CD4-positive, alpha-beta memory T cell (primary cell): Measurements from ENCODE around the gene PLEKHH2. TPM values are rescaled to one million over a fixed set of nuclear protein-coding genes. Genes with fewer than 3 reads are reported as not detected.

Experiments
- CTCF ChIA-PET: fragments of 350-600 bp; sonication (Branson Sonifier 250); formaldehyde crosslinking; loops from one replicate; lab custom pipeline; 2021; ENCODE audit warnings: inconsistent platforms; ENCODE audit not compliant: partially characterized antibody; lab: Charles Lee
- POLR2A ChIA-PET: fragments of 350-600 bp; sonication (Branson Sonifier 250); formaldehyde crosslinking; loops from one replicate; lab custom pipeline; 2021; ENCODE audit not compliant: partially characterized antibody; lab: Charles Lee
- DNase-seq, 5 donors: peaks; one replicate each; pipeline versions ENCODE4 v3.0.0 to v3.0.0-alpha.2; 2020 to 2022; ENCODE audit warnings: mixed read lengths in 1 of 5
- H3K27ac ChIP-seq: one replicate; pipeline ENCODE4 v1.7.0; 2013; ENCODE audit warnings: low read depth, low read length
- H3K27me3 ChIP-seq: 2 replicates; pipeline ENCODE4 v1.7.0; 2013; ENCODE audit warnings: mild to moderate bottlenecking, low read length, moderate library complexity; ENCODE audit not compliant: insufficient read depth
- H3K36me3 ChIP-seq: 2 replicates; pipeline ENCODE4 v1.7.0; 2013; ENCODE audit warnings: mild to moderate bottlenecking, low read length, moderate library complexity; ENCODE audit not compliant: insufficient read depth
- H3K4me1 ChIP-seq: 2 replicates; pipeline ENCODE4 v1.7.0; 2013; ENCODE audit warnings: mild to moderate bottlenecking, low read length, moderate library complexity; ENCODE audit not compliant: insufficient read depth
- H3K4me3 ChIP-seq, 2 donors: one replicate each; pipeline ENCODE4 v1.7.0; 2013; ENCODE audit warnings: low read length in 2 of 2, mild to moderate bottlenecking in 1 of 2
- H3K9me3 ChIP-seq, 2 donors: one replicate each; pipeline ENCODE4 v1.7.0; 2013; ENCODE audit warnings: low read length in 2 of 2, control low read depth in 1 of 2; ENCODE audit not compliant: control insufficient read depth in 1 of 2
- H3K27ac Mint-ChIP-seq, 7 donors: one replicate each; pipeline ENCODE4 v1.8.0; 2020 to 2021; ENCODE audit warnings: mixed read lengths in 7 of 7, mild to moderate bottlenecking in 6 of 7, inconsistent platforms in 3 of 7, moderate library complexity in 3 of 7
- H3K27me3 Mint-ChIP-seq, 2 donors: one replicate each; pipeline ENCODE4 v1.8.0; 2020 to 2021; ENCODE audit warnings: mixed read lengths in 2 of 2
- H3K36me3 Mint-ChIP-seq, 2 donors: one replicate each; pipeline ENCODE4 v1.8.0; 2020 to 2021; ENCODE audit warnings: mixed read lengths in 2 of 2, inconsistent platforms in 1 of 2, mild to moderate bottlenecking in 1 of 2
- H3K4me1 Mint-ChIP-seq, 4 donors: one replicate each; pipeline ENCODE4 v1.8.0; 2020 to 2021; ENCODE audit warnings: mixed read lengths in 4 of 4, mild to moderate bottlenecking in 1 of 4
- H3K4me3 Mint-ChIP-seq, 8 donors: one replicate each; pipeline ENCODE4 v1.8.0; 2020 to 2021; ENCODE audit warnings: mixed read lengths in 8 of 8, mild to moderate bottlenecking in 7 of 8, moderate library complexity in 6 of 8, inconsistent platforms in 3 of 8
- H3K9me3 Mint-ChIP-seq, 8 donors: one replicate each; pipeline ENCODE4 v1.8.0; 2020 to 2021; ENCODE audit warnings: mixed read lengths in 8 of 8, mild to moderate bottlenecking in 5 of 8, inconsistent platforms in 3 of 8, moderate library complexity in 1 of 8
- intact Hi-C: fragments of 100-400 bp; cut with micrococcal nuclease; formaldehyde crosslinking; loops from one replicate; pipeline ENCODE4 v1.15.1; 2023
- polyA plus RNA-seq, 2 donors: library from polyadenylated mRNA; unstranded; fragments of 300-500 nt; fragmentation: Illumina TruSeq; gene quantifications; one replicate each; pipeline ENCODE4 v1.2.3, GENCODE V29; 2021
- total RNA-seq, 2 experiments: library from RNA; stranded (reverse); gene quantifications; one replicate each; pipeline ENCODE4 v1.2.3, GENCODE V29; 2021

The PLEKHH2 gene
- total and polyA plus RNA-seq, 4 experiments from 2014 or later: 1.2 TPM; not detected in 2

DNA sequence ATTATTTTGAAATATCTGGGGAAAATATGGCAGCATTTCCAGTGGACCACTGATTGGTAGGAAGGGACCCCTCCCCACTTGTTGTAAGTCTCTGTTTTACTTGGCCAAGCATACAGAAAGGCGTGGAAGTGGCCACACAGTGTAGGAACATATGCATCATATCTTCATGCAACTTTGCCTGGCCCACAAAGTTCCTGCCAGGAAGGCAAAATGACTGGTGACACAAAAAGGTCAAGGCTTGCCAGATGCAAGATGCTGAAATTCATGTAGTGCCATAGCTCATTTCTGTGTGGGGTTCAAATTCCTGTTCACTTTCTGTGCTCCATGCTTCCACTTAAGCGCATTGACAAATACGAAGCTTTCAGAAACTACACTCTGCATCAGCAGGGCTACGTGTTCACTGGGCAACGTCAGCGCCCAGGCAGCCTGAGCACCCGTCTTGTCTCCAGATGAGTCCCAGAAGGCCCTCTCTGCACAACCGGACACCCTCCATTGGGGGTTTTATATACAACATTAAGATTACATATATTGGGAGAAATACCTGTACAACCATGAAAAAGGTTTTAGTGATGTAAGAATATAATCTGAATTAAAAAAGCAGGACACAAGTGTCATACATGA lies 140.4 kb downstream of the PLEKHH2 start:
- ChIA-PET CTCF (no interaction called here), POLR2A (no interaction called here)
- peaks cover 12% of the 10 kb centered on the region for H3K4me1 ChIP-seq
- H3K9me3 ChIP-seq: no peaks in the 10 kb centered on the region
- H3K4me3 ChIP-seq: no peak overlapping the region
- Mint-ChIP-seq H3K4me1 (peaks cover 7 to 13% (median 11%) of the 10 kb centered on the region in 4 donors), H3K9me3 (no peaks in the 10 kb centered on the region), H3K36me3 (peaks cover 2 to 7% of the 10 kb centered on the region in 2 donors), H3K4me3 (no peak overlapping the region), H3K27ac (no peak overlapping the region), H3K27me3 (no peaks in the 10 kb centered on the region)
- intact Hi-C loops: loop anchor here (10.0 kb wide), 1 partner anchor 143 kb away; the partner anchor contains the start of gene PLEKHH2
- DNase-seq: no peak
- no peak overlapping the region for H3K27ac ChIP-seq
- H3K27me3 ChIP-seq: no peaks in the 10 kb centered on the region
- no peaks in the 10 kb centered on the region for H3K36me3 ChIP-seq

- no peak overlapping the region for H3K27ac ChIP-seq
- Mint-ChIP-seq H3K9me3 (no peaks in the 10 kb centered on the region), H3K4me3 (no peak overlapping the region), H3K36me3 (peaks cover 2 to 7% of the 10 kb centered on the region in 2 donors), H3K27ac (no peak overlapping the region), H3K27me3 (no peaks in the 10 kb centered on the region), H3K4me1 (peaks cover 7 to 13% (median 11%) of the 10 kb centered on the region in 4 donors)
- intact Hi-C loops: loop anchor here (10.0 kb wide), 1 partner anchor 143 kb away; the partner anchor contains the start of gene PLEKHH2
- no peak overlapping the region for H3K4me3 ChIP-seq
- H3K27me3 ChIP-seq: no peaks in the 10 kb centered on the region
- POLR2A ChIA-PET: no interaction called here
- DNase-seq: no peak
- H3K36me3 ChIP-seq: no peaks in the 10 kb centered on the region
- CTCF ChIA-PET: no interaction called here
- H3K4me1 ChIP-seq: peaks cover 12% of the 10 kb centered on the region
- no peaks in the 10 kb centered on the region for H3K9me3 ChIP-seq
Observed at GRCh38 chr2:43778233-43778632, 141.2 kb downstream of the PLEKHH2 start.

GRCh38 chr2:43787895-43788294 lies 150.8 kb downstream of the PLEKHH2 start:
- H3K4me3 ChIP-seq: no peak overlapping the region
- intact Hi-C loops: no loop called here
- no peaks in the 10 kb centered on the region for H3K27me3 Mint-ChIP-seq
- no peak overlapping the region for H3K27ac ChIP-seq
- H3K4me3 Mint-ChIP-seq: no peak overlapping the region
- DNase-seq: no peak
- peaks cover 4 to 12% of the 10 kb centered on the region in 2 donors for H3K36me3 Mint-ChIP-seq
- H3K27ac Mint-ChIP-seq: no peak overlapping the region
- ChIA-PET POLR2A (no interaction called here), CTCF (no interaction called here)
- H3K4me1 Mint-ChIP-seq: no peaks in the 10 kb centered on the region
- no peaks in the 10 kb centered on the region for H3K4me1 ChIP-seq
- no peaks in the 10 kb centered on the region for H3K9me3 Mint-ChIP-seq
- no peaks in the 10 kb centered on the region for H3K36me3 ChIP-seq
- H3K9me3 ChIP-seq: no peaks in the 10 kb centered on the region
- H3K27me3 ChIP-seq: no peaks in the 10 kb centered on the region

DNA sequence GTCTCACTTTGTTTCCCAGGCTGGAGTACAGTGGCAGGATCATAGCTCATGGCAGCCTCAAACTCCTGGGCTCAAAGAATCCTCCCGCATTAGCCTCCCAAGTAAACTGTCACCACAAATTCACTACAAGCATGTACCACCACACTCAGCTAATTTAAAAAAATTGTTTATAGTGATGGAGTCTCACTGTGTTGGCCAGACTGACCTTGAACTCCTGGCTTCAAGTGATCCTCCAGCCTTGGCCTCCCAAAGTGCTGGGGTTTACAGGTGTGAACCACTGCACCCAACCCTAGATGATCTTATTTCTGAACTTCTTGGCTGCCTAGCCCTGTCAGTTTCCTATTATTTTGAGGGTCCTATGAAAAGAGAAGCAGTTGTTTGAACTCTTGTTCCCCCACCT lies 151.6 kb downstream of the PLEKHH2 start:
- CTCF ChIA-PET: no interaction called here
- peaks cover 4 to 14% of the 10 kb centered on the region in 2 donors for H3K36me3 Mint-ChIP-seq

DNA sequence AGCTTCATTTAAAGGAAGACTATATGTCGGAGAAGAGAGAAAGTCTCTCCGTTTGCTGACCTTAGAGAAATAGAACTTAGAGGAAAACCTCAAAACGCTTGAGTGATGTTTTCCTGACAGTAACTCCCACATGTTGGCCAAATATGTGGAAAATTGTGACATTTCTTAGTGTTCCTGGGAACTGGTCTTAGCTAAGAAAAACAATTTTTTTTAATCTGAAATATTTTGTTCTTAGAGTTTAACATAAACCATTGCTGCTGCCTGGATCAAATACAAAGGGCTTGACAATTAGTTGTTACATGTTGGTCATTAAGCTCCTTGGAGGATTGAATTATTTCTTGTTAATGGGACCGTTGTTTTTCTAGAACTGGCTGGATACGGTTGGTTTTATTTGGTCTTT lies 153.1 kb downstream of the PLEKHH2 start:
- CTCF ChIA-PET: no interaction called here

More for the DNA sequence above, 151.6 kb downstream of the PLEKHH2 start:
- no peaks in the 10 kb centered on the region for H3K36me3 ChIP-seq
- H3K4me1 Mint-ChIP-seq: no peaks in the 10 kb centered on the region
- no peaks in the 10 kb centered on the region for H3K9me3 Mint-ChIP-seq
- no peak overlapping the region for H3K27ac Mint-ChIP-seq
- no peak overlapping the region for H3K27ac ChIP-seq
- no peak overlapping the region for H3K4me3 Mint-ChIP-seq
- no peak for DNase-seq
- no peak overlapping the region for H3K4me3 ChIP-seq
- intact Hi-C loops: no loop called here
- no peaks in the 10 kb centered on the region for H3K9me3 ChIP-seq
- POLR2A ChIA-PET: no interaction called here
- H3K27me3 ChIP-seq: no peaks in the 10 kb centered on the region
- H3K27me3 Mint-ChIP-seq: no peaks in the 10 kb centered on the region
- H3K4me1 ChIP-seq: no peaks in the 10 kb centered on the region

GRCh38 chr2:43791035-43791765 lies 154.1 kb downstream of the PLEKHH2 start:
- CTCF ChIA-PET: no interaction called here

More for the DNA sequence above, 153.1 kb downstream of the PLEKHH2 start:
- H3K4me1 Mint-ChIP-seq: no peaks in the 10 kb centered on the region
- no peaks in the 10 kb centered on the region for H3K27me3 ChIP-seq
- no peaks in the 10 kb centered on the region for H3K36me3 ChIP-seq
- H3K9me3 ChIP-seq: no peaks in the 10 kb centered on the region
- H3K27ac ChIP-seq: no peak overlapping the region
- intact Hi-C loops: no loop called here
- H3K4me1 ChIP-seq: no peaks in the 10 kb centered on the region
- POLR2A ChIA-PET: no interaction called here
- H3K9me3 Mint-ChIP-seq: no peaks in the 10 kb centered on the region
- no peak overlapping the region for H3K27ac Mint-ChIP-seq
- H3K4me3 ChIP-seq: no peak overlapping the region
- DNase-seq: no peak
- no peaks in the 10 kb centered on the region for H3K27me3 Mint-ChIP-seq
- H3K4me3 Mint-ChIP-seq: no peak overlapping the region
- peaks cover 9 to 24% of the 10 kb centered on the region in 2 donors for H3K36me3 Mint-ChIP-seq

GRCh38 chr2:43792653-43793052 lies 155.6 kb downstream of the PLEKHH2 start:
- Mint-ChIP-seq H3K9me3 (no peaks in the 10 kb centered on the region), H3K27ac (no peak overlapping the region), H3K36me3 (peaks cover 11 to 29% of the 10 kb centered on the region in 2 donors), H3K4me3 (no peak overlapping the region), H3K4me1 (no peaks in the 10 kb centered on the region), H3K27me3 (no peaks in the 10 kb centered on the region)
- H3K27me3 ChIP-seq: no peaks in the 10 kb centered on the region
- H3K4me3 ChIP-seq: no peak overlapping the region
- intact Hi-C loops: no loop called here
- no peaks in the 10 kb centered on the region for H3K4me1 ChIP-seq
- CTCF ChIA-PET: no interaction called here
- H3K36me3 ChIP-seq: no peaks in the 10 kb centered on the region
- DNase-seq: no peak
- POLR2A ChIA-PET: no interaction called here
- H3K9me3 ChIP-seq: no peaks in the 10 kb centered on the region
- H3K27ac ChIP-seq: no peak overlapping the region

More at GRCh38 chr2:43791035-43791765, 154.1 kb downstream of the PLEKHH2 start:
- Mint-ChIP-seq H3K27me3 (no peaks in the 10 kb centered on the region), H3K36me3 (peaks cover 11 to 29% of the 10 kb centered on the region in 2 donors), H3K9me3 (no peaks in the 10 kb centered on the region), H3K27ac (peak overlapping the region in 1 of 7 donors; percentile 79), H3K4me1 (no peaks in the 10 kb centered on the region), H3K4me3 (no peak overlapping the region)
- POLR2A ChIA-PET: no interaction called here
- Histone ChIP-seq H3K27ac (no peak overlapping the region), H3K4me1 (no peaks in the 10 kb centered on the region), H3K4me3 (no peak overlapping the region), H3K36me3 (no peaks in the 10 kb centered on the region), H3K9me3 (no peaks in the 10 kb centered on the region), H3K27me3 (no peaks in the 10 kb centered on the region)
- DNase-seq: no peak
- intact Hi-C loops: no loop called here
